Liver (tissue), 9 donors: ENCODE data around the gene CACNA1I. TPM values are rescaled to one million over a fixed set of nuclear protein-coding genes. Genes with fewer than 3 reads are reported as not detected.

ENCODE experiments used
- DNase-seq: peaks from one replicate; pipeline ENCODE4 v3.0.0-alpha.2; 2017; ENCODE audit warnings: low spot score
- H3K27ac ChIP-seq, 2 donors: one replicate each; pipeline ENCODE4 v1.7.0; 2013; ENCODE audit warnings: inconsistent platforms in 2 of 2, low read length in 2 of 2, control low read depth in 1 of 2, low read depth in 1 of 2, mild to moderate bottlenecking in 1 of 2
- H3K27me3 ChIP-seq, 4 donors: one replicate each; pipeline versions ENCODE4 v1.6.1 to v1.7.0; 2013; ENCODE audit warnings: low read length in 3 of 4, inconsistent platforms in 1 of 4, mild to moderate bottlenecking in 1 of 4, moderate library complexity in 1 of 4; ENCODE audit not compliant: control insufficient read depth in 4 of 4, insufficient read depth in 4 of 4
- H3K36me3 ChIP-seq, 4 donors: one replicate each; pipeline versions ENCODE4 v1.6.1 to v1.7.0; 2013; ENCODE audit warnings: low read length in 3 of 4, mild to moderate bottlenecking in 3 of 4, low read depth in 1 of 4, moderate library complexity in 1 of 4; ENCODE audit not compliant: control insufficient read depth in 4 of 4, insufficient read depth in 3 of 4
- H3K4me1 ChIP-seq, 4 donors: one replicate each; pipeline versions ENCODE4 v1.6.1 to v1.7.0; 2013; ENCODE audit warnings: low read length in 3 of 4, mild to moderate bottlenecking in 3 of 4, moderate library complexity in 1 of 4; ENCODE audit not compliant: control insufficient read depth in 4 of 4, insufficient read depth in 4 of 4
- H3K4me3 ChIP-seq, 3 donors: one replicate each; pipeline versions ENCODE4 v1.6.1 to v1.7.0; 2013; ENCODE audit warnings: low read length in 3 of 3, control low read depth in 1 of 3, low read depth in 1 of 3, mild to moderate bottlenecking in 1 of 3
- H3K9ac ChIP-seq, 2 donors: one replicate each; pipeline ENCODE4 v1.7.0; 2013; ENCODE audit warnings: low read length in 2 of 2, mild to moderate bottlenecking in 2 of 2, moderate library complexity in 2 of 2, control low read depth in 1 of 2, low read depth in 1 of 2
- H3K9me3 ChIP-seq, 4 donors: one replicate each; pipeline versions ENCODE4 v1.6.1 to v1.7.0; 2013; ENCODE audit warnings: low read length in 3 of 4; ENCODE audit not compliant: control insufficient read depth in 4 of 4
- ATF3 ChIP-seq: IDR thresholded peaks from 2 replicates; pipeline ENCODE4 v1.6.1; 2016; ENCODE audit warnings: antibody characterized with exemption
- CTCF ChIP-seq: fragments of 150-350 bp; IDR thresholded peaks from 2 replicates; pipeline ENCODE4 v1.5.1; 2017; ENCODE audit warnings: improper control_type of control experiment, low read depth, low read length; ENCODE audit not compliant: missing input control
- EGR1 ChIP-seq, 2 donors: IDR thresholded peaks; 2 replicates each; pipeline ENCODE4 v1.6.1; 2016 to 2018; ENCODE audit warnings: antibody characterized with exemption in 2 of 2, low read depth in 2 of 2
- FOXA1 ChIP-seq: IDR thresholded peaks from 2 replicates; pipeline ENCODE4 v1.6.1; 2016; ENCODE audit warnings: antibody characterized with exemption
- FOXA2 ChIP-seq: IDR thresholded peaks from 2 replicates; pipeline ENCODE4 v1.6.1; 2016; ENCODE audit warnings: antibody characterized with exemption
- GABPA ChIP-seq, 2 donors: IDR thresholded peaks in 1 of 2; conservative IDR thresholded peaks in 1 of 2; 2 replicates each; pipeline ENCODE4 v1.6.1; 2016; ENCODE audit warnings: antibody characterized with exemption in 2 of 2, mild to moderate bottlenecking in 1 of 2, moderate library complexity in 1 of 2
- HNF4A ChIP-seq, 2 donors: conservative IDR thresholded peaks; 2 replicates each; pipeline ENCODE4 v1.6.1; 2016; ENCODE audit warnings: antibody characterized with exemption in 2 of 2, mild to moderate bottlenecking in 2 of 2
- HNF4G ChIP-seq: IDR thresholded peaks from 2 replicates; pipeline ENCODE4 v1.6.1; 2016; ENCODE audit warnings: antibody characterized with exemption
- JUND ChIP-seq, 2 donors: IDR thresholded peaks; 2 replicates each; pipeline ENCODE4 v1.6.1; 2016; ENCODE audit warnings: antibody characterized with exemption in 2 of 2
- MAX ChIP-seq: IDR thresholded peaks from 2 replicates; pipeline ENCODE4 v1.6.1; 2016; ENCODE audit warnings: antibody characterized with exemption
- NR2F2 ChIP-seq: IDR thresholded peaks from 2 replicates; pipeline ENCODE4 v1.6.1; 2016; ENCODE audit warnings: antibody characterized with exemption
- RAD21 ChIP-seq, 2 donors: IDR thresholded peaks; 2 replicates each; pipeline ENCODE4 v1.6.1; 2016; ENCODE audit warnings: antibody characterized with exemption in 2 of 2, mild to moderate bottlenecking in 2 of 2
- REST ChIP-seq: IDR thresholded peaks from 2 replicates; pipeline ENCODE4 v1.6.1; 2016; ENCODE audit warnings: antibody characterized with exemption, mild to moderate bottlenecking
- RXRA ChIP-seq, 2 donors: IDR thresholded peaks; 2 replicates each; pipeline ENCODE4 v1.6.1; 2017 to 2018; ENCODE audit warnings: antibody characterized with exemption in 2 of 2, mild to moderate bottlenecking in 1 of 2
- SP1 ChIP-seq: IDR thresholded peaks from 2 replicates; pipeline ENCODE4 v1.6.1; 2018; ENCODE audit warnings: antibody characterized with exemption, mild to moderate bottlenecking
- TAF1 ChIP-seq: conservative IDR thresholded peaks from 2 replicates; pipeline ENCODE4 v1.6.1; 2016; ENCODE audit warnings: antibody characterized with exemption, mild to moderate bottlenecking
- YY1 ChIP-seq: IDR thresholded peaks from 2 replicates; pipeline ENCODE4 v1.6.1; 2016; ENCODE audit warnings: antibody characterized with exemption, mild to moderate bottlenecking
- ZBTB33 ChIP-seq: IDR thresholded peaks from 2 replicates; pipeline ENCODE4 v1.6.1; 2016; ENCODE audit warnings: antibody characterized with exemption
- WGBS: extraction: QIAGEN DNeasy Blood & Tissue Kit; methylation state at CpG from one replicate; pipeline ENCODE4 v1.1.7; 2013; 5-methylcytosine and 5-hydroxymethylcytosine counted together
- polyA plus RNA-seq, 2 donors: library from polyadenylated mRNA; stranded (reverse) in 1 of 2; unstranded in 1 of 2; fragments of 200-250 nt in 1 of 2; fragments of >200 nt in 1 of 2; fragmentation: Nextera tagmentation in 1 of 2; extraction: Ambion mirVana in 1 of 2; gene quantifications; one replicate each; pipeline versions ENCODE4 v1.2.1 to v1.2.3, GENCODE V29; 2013 to 2015
- total RNA-seq, 2 donors: library from RNA; depleted of rRNA; stranded (reverse); fragments of >200 nt; gene quantifications; one replicate each; pipeline ENCODE4 v1.2.3, GENCODE V29; 2014
- donor health status: healthy.
- donor health status: healthy.
- donor health status: healthy.
- donor health status: healthy.
- donor health status: healthy.

The CACNA1I gene
- total and polyA plus RNA-seq, 4 donors: under 0.01 to 0.14 (median 0.01) TPM; not detected in 1

GRCh38 chr22:39568278-39568981 is 2.1 kb upstream of the CACNA1I start:
- no peaks in the 10 kb centered on the region for H3K36me3 ChIP-seq

More at GRCh38 chr22:39568278-39568981, 2.1 kb upstream of the CACNA1I start:
- Histone ChIP-seq H3K4me1 (no peaks in the 10 kb centered on the region), H3K27ac (no peak overlapping the region), H3K4me3 (no peak overlapping the region), H3K9ac (no peak overlapping the region), H3K27me3 (peaks cover 0 to 2% (median 0%) of the 10 kb centered on the region in 4 donors), H3K9me3 (no peaks in the 10 kb centered on the region)
- 79% methylated on average over 19 of the region's 19 CpGs for WGBS
- TF ChIP-seq EGR1 (IDR thresholded peaks at IDR 0.05; ENCODE audit: low read depth in 2 of 2) (no peak), YY1 (no peak), GABPA (IDR thresholded peaks at IDR 0.05 in 1 of 2, conservative IDR thresholded peaks at IDR 0.05 in 1 of 2) (no peak), SP1 (no peak), HNF4G (no peak), ATF3 (no peak), FOXA1 (no peak), TAF1 (no peak), REST (no peak), HNF4A (conservative IDR thresholded peaks at IDR 0.05) (no peak), MAX (no peak), RAD21 (IDR thresholded peaks at IDR 0.05) (no peak), FOXA2 (no peak), JUND (IDR thresholded peaks at IDR 0.05) (no peak), RXRA (IDR thresholded peaks at IDR 0.05) (no peak), ZBTB33 (no peak), NR2F2 (no peak), CTCF (no peak)
- DNase-seq: no peak
